ENCODE measurements around the gene MSI2.

DNA sequence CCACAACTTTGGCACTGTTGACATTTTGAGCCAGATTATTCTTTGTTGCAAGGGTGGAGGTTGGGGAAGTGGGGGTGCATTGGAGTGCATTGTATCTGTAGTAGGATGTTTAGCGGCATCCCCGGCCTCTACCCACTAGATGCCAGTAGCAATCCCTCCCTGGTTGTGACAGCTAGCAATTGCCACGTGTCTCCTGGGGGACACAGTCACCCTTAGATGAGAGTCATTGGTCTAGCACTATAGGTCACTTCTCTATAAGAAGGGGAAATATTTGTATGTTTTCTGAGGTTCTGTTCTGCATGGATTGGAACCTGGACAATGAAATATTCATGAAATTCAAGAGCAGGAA lies 32.4 kb downstream of the MSI2 start:
- no peak for TF ChIP-seq POLR2A (IDR thresholded peaks at IDR 0.05; ENCODE audit: low read depth, low read length)
- no peak for TF ChIP-seq POLR2AphosphoS5 (IDR thresholded peaks at IDR 0.05; ENCODE audit: low read depth, low read length)
- TF ChIP-seq TAF1 (IDR thresholded peaks at IDR 0.05; ENCODE audit: borderline replicate concordance, low read depth, low read length) = no peak
